GM23338 (cell line): ENCODE measurements around the gene TRAF3IP3. TPM values are rescaled to one million over a fixed set of nuclear protein-coding genes. Genes with fewer than 3 reads are reported as not detected.

Experiments
- ATAC-seq: fragments of 200-7000 bp; cut with Tn5 transposase; 3 replicates; pipeline ENCODE4 v1.9.1; 2020
- DNase-seq: peaks from one replicate; pipeline ENCODE4 v3.0.0-alpha.2; 2015; ENCODE audit warnings: low spot score
- H2AFZ ChIP-seq: fragments of 200-600 bp; sonication (generic); 2 replicates; pipeline ENCODE4 v1.8.0; 2016; ENCODE audit warnings: antibody characterized with exemption, mild to moderate bottlenecking, moderate library complexity
- H3F3A ChIP-seq: fragments of 200-600 bp; sonication (generic); replicated peaks from 2 replicates; pipeline ENCODE4 v1.8.0; 2017; ENCODE audit warnings: antibody characterized with exemption, mixed run types, low read depth
- H3K27ac ChIP-seq: fragments of 200-600 bp; sonication (generic); 2 replicates; pipeline ENCODE4 v1.6.1; 2016; ENCODE audit warnings: low read depth
- H3K27me3 ChIP-seq: fragments of 200-600 bp; sonication (generic); 2 replicates; pipeline ENCODE4 v1.8.0; 2016; ENCODE audit warnings: mild to moderate bottlenecking, mixed run types, moderate library complexity; ENCODE audit not compliant: insufficient read depth
- H3K36me3 ChIP-seq: fragments of 200-600 bp; sonication (generic); 2 replicates; pipeline ENCODE4 v1.8.0; 2016; ENCODE audit warnings: mild to moderate bottlenecking; ENCODE audit not compliant: insufficient read depth
- H3K4me1 ChIP-seq: fragments of 200-600 bp; sonication (generic); 2 replicates; pipeline ENCODE4 v1.8.0; 2016; ENCODE audit warnings: mild to moderate bottlenecking, moderate library complexity; ENCODE audit not compliant: insufficient read depth
- H3K4me2 ChIP-seq: fragments of 200-600 bp; sonication (generic); 2 replicates; pipeline ENCODE4 v1.7.1; 2017; ENCODE audit warnings: mixed run types
- H3K4me3 ChIP-seq: fragments of 200-600 bp; sonication (generic); 2 replicates; pipeline ENCODE4 v1.6.1; 2016; ENCODE audit warnings: mixed run types
- H3K79me2 ChIP-seq: fragments of 200-600 bp; sonication (generic); replicated peaks from 2 replicates; pipeline ENCODE4 v1.8.0; 2017; ENCODE audit warnings: mild to moderate bottlenecking; ENCODE audit not compliant: insufficient read depth
- H3K9me2 ChIP-seq: fragments of 200-600 bp; sonication (generic); 2 replicates; pipeline ENCODE4 v1.8.0; 2017; ENCODE audit not compliant: insufficient read depth
- H4K20me1 ChIP-seq: fragments of 200-600 bp; sonication (generic); replicated peaks from 2 replicates; pipeline ENCODE4 v1.8.0; 2017; ENCODE audit warnings: mild to moderate bottlenecking; ENCODE audit not compliant: insufficient read depth
- H3K27ac Mint-ChIP-seq: 2 replicates; pipeline ENCODE4 v1.8.0; 2020; ENCODE audit warnings: inconsistent platforms, mild to moderate bottlenecking, moderate library complexity, mixed read lengths
- H3K27me3 Mint-ChIP-seq: 3 replicates; pipeline ENCODE4 v1.8.0; 2022; ENCODE audit warnings: low read depth, mild to moderate bottlenecking, moderate library complexity, mixed read lengths, inconsistent platforms; ENCODE audit not compliant: insufficient read depth, poor library complexity
- H3K36me3 Mint-ChIP-seq: 3 replicates; pipeline ENCODE4 v1.8.0; 2021; ENCODE audit warnings: low read depth, mild to moderate bottlenecking, inconsistent platforms, moderate library complexity, mixed read lengths
- H3K4me1 Mint-ChIP-seq: 3 replicates; pipeline ENCODE4 v1.8.0; 2020; ENCODE audit warnings: mild to moderate bottlenecking, inconsistent platforms, mixed read lengths
- H3K4me3 Mint-ChIP-seq: 3 replicates; pipeline ENCODE4 v1.8.0; 2021; ENCODE audit warnings: moderate library complexity, mild to moderate bottlenecking, inconsistent platforms, mixed read lengths
- H3K9me3 Mint-ChIP-seq: 3 replicates; pipeline ENCODE4 v1.8.0; 2020; ENCODE audit warnings: moderate library complexity, mild to moderate bottlenecking, inconsistent platforms, mixed read lengths
- CREB1 ChIP-seq: fragments of 250-450 bp; sonication (Bioruptor Pico); IDR thresholded peaks from 2 replicates; pipeline ENCODE4 v1.5.0; 2020; ENCODE audit warnings: low read depth, mild to moderate bottlenecking, moderate library complexity
- CTCF ChIP-seq, 2 experiments: fragments of 200-600 bp in 1 of 2; sonication (generic) in 1 of 2; conservative IDR thresholded peaks; 2 replicates each; pipeline versions ENCODE4 v1.5.1 to v1.6.1; 2016 to 2017; ENCODE audit warnings: antibody characterized with exemption in 2 of 2, low read depth in 2 of 2, mild to moderate bottlenecking in 2 of 2, moderate library complexity in 1 of 2
- ETS1 ChIP-seq: IDR thresholded peaks from 2 replicates; pipeline ENCODE4 v1.6.1; 2016; ENCODE audit warnings: antibody characterized with exemption
- EZH2 ChIP-seq: fragments of 200-600 bp; sonication (generic); IDR thresholded peaks from one replicate; pipeline ENCODE4 v1.8.0; 2017; ENCODE audit warnings: antibody characterized with exemption, mild to moderate bottlenecking, low read depth; ENCODE audit not compliant: unreplicated experiment
- EZH2phosphoT487 ChIP-seq: fragments of 200-600 bp; sonication (generic); IDR thresholded peaks from one replicate; pipeline ENCODE4 v1.8.1; 2018; ENCODE audit warnings: antibody characterized with exemption; ENCODE audit not compliant: unreplicated experiment
- REST ChIP-seq: IDR thresholded peaks from one replicate; pipeline ENCODE4 v1.6.1; 2018; ENCODE audit warnings: antibody characterized with exemption; ENCODE audit not compliant: unreplicated experiment
- STAT1 ChIP-seq: IDR thresholded peaks from one replicate; pipeline ENCODE4 v1.6.1; 2016; ENCODE audit warnings: antibody characterized with exemption; ENCODE audit not compliant: unreplicated experiment
- ZNF114 ChIP-seq: fragments of 250-450 bp; sonication (Bioruptor Pico); IDR thresholded peaks from 2 replicates; pipeline ENCODE4 v1.5.0; 2020; ENCODE audit warnings: mild to moderate bottlenecking, moderate library complexity
- ZNF331 ChIP-seq: fragments of 250-450 bp; sonication (Bioruptor Pico); IDR thresholded peaks from 2 replicates; pipeline ENCODE4 v1.5.0; 2020; ENCODE audit warnings: low read depth, mild to moderate bottlenecking, moderate library complexity
- polyA plus RNA-seq: library from polyadenylated mRNA; unstranded; fragments of >200 nt; fragmentation: Nextera tagmentation; extraction: Ambion mirVana; gene quantifications from 2 replicates; pipeline ENCODE4 v1.2.1, GENCODE V29; 2016
- total RNA-seq: library from RNA; depleted of rRNA; stranded (reverse); fragments of >200 nt; shearing (Covaris generic); gene quantifications from 2 replicates; pipeline ENCODE4 v1.2.3, GENCODE V29; 2014

Gene TRAF3IP3
- total and polyA plus RNA-seq, 2 experiments from 2014 or later, result not detected

GRCh38 chr1:209830722-209831121 is 74.9 kb downstream of the TRAF3IP3 start:
- no peaks in the 10 kb centered on the region; the same call in 2 of the 3 replicates for H3K9me3 Mint-ChIP-seq
- H3K36me3 ChIP-seq, result peaks cover 42% of the 10 kb centered on the region
- no peak overlapping the region for H3K4me2 ChIP-seq

GRCh38 chr1:209831615-209832014 is 75.8 kb downstream of the TRAF3IP3 start:
- no peak overlapping the region for H3K27ac Mint-ChIP-seq
- peaks cover 22% of the 10 kb centered on the region for H3K79me2 ChIP-seq
- H3K27me3 Mint-ChIP-seq, result no peaks in the 10 kb centered on the region
- peaks cover 54% of the 10 kb centered on the region for H3K36me3 Mint-ChIP-seq
- no peak for DNase-seq
- peaks cover 48% of the 10 kb centered on the region for H3K36me3 ChIP-seq
- no peaks in the 10 kb centered on the region for H3K27me3 ChIP-seq
- no peak overlapping the region for H3K27ac ChIP-seq
- H3K4me2 ChIP-seq, result no peak overlapping the region
- no peak overlapping the region for H3K4me3 ChIP-seq
- H4K20me1 ChIP-seq, result peaks cover 12% of the 10 kb centered on the region
- no peak overlapping the region for H3K4me3 Mint-ChIP-seq
- H3K4me1 ChIP-seq, result peaks cover 4% of the 10 kb centered on the region; the same call in 1 of the 2 replicates
- ATAC-seq, result no peak
- no peaks in the 10 kb centered on the region for H3K9me2 ChIP-seq
- H3F3A ChIP-seq, result no peaks in the 10 kb centered on the region
- no peaks in the 10 kb centered on the region; the same call in 2 of the 3 replicates for H3K9me3 Mint-ChIP-seq
- H3K4me1 Mint-ChIP-seq, result peaks cover 5% of the 10 kb centered on the region; the same call in 2 of the 3 replicates
- H2AFZ ChIP-seq, result no peak overlapping the region
- TF ChIP-seq CREB1 (CRISPR knock-in tag) (no peak), EZH2phosphoT487 (no peak), ETS1 (no peak), REST (no peak), ZNF331 (CRISPR knock-in tag) (no peak), ZNF114 (CRISPR knock-in tag) (no peak)

More at GRCh38 chr1:209830722-209831121, 74.9 kb downstream of the TRAF3IP3 start:
- peaks cover 49% of the 10 kb centered on the region for H3K36me3 Mint-ChIP-seq
- no peak for DNase-seq
- no peaks in the 10 kb centered on the region for H3K27me3 Mint-ChIP-seq
- H3K4me1 ChIP-seq, result peaks cover 4% of the 10 kb centered on the region; the same call in 1 of the 2 replicates
- no peak overlapping the region for H3K27ac Mint-ChIP-seq
- H3K9me2 ChIP-seq, result no peaks in the 10 kb centered on the region
- no peak overlapping the region for H3K27ac ChIP-seq
- no peak overlapping the region for H3K4me3 ChIP-seq
- TF ChIP-seq CTCF (conservative IDR thresholded peaks at IDR 0.05; ENCODE audit: low read depth in 2 of 2) (no peak), EZH2phosphoT487 (no peak), STAT1 (no peak), CREB1 (CRISPR knock-in tag) (no peak), EZH2 (no peak), ETS1 (no peak)
- H2AFZ ChIP-seq, result no peak overlapping the region
- H3K4me3 Mint-ChIP-seq, result no peak overlapping the region
- H3F3A ChIP-seq, result no peaks in the 10 kb centered on the region
- H3K4me1 Mint-ChIP-seq, result peaks cover 5% of the 10 kb centered on the region; the same call in 2 of the 3 replicates
- H3K79me2 ChIP-seq, result peaks cover 22% of the 10 kb centered on the region
- peaks cover 12% of the 10 kb centered on the region for H4K20me1 ChIP-seq
- ATAC-seq, result no peak
- H3K27me3 ChIP-seq, result no peaks in the 10 kb centered on the region
